Astrocyte (in vitro differentiated cells and primary cell): ENCODE results near the gene ATXN10. TPM values are rescaled to one million over a fixed set of nuclear protein-coding genes. Genes with fewer than 3 reads are reported as not detected.
"Not testable (repeated sequence)": the region's sequence is repeated elsewhere in the genome, so short reads cannot be mapped to it uniquely, and the experiment has no call there.

Experiments used
- DNase-seq: peaks from one replicate; pipeline ENCODE4 v3.0.0-alpha.2; 2010; ENCODE audit warnings: low read depth
- FAIRE-seq: peaks from 2 replicates; lab custom pipeline; 2011; peaks lifted over from hg19 to GRCh38; lab: Jason Lieb, UNC
- H2AFZ ChIP-seq: 2 replicates; pipeline ENCODE4 v1.6.0; 2012; ENCODE audit warnings: low read depth, low read length, inconsistent platforms
- H3K27ac ChIP-seq: 2 replicates; pipeline ENCODE4 v1.5.1; 2011; ENCODE audit warnings: low read depth, low read length, inconsistent platforms
- H3K27me3 ChIP-seq: 2 replicates; pipeline ENCODE4 v1.6.0; 2011; ENCODE audit warnings: low read length, inconsistent platforms; ENCODE audit not compliant: insufficient read depth
- H3K36me3 ChIP-seq: 2 replicates; pipeline ENCODE4 v1.5.1; 2011; ENCODE audit warnings: low read length, inconsistent platforms; ENCODE audit not compliant: insufficient read depth
- H3K4me1 ChIP-seq: 2 replicates; pipeline ENCODE4 v1.5.1; 2011; ENCODE audit warnings: low read length, inconsistent platforms; ENCODE audit not compliant: insufficient read depth
- H3K4me2 ChIP-seq: 2 replicates; pipeline ENCODE4 v1.6.0; 2012; ENCODE audit warnings: low read length, inconsistent platforms
- H3K4me3 ChIP-seq: 2 replicates; pipeline ENCODE4 v1.5.1; 2011; ENCODE audit warnings: low read depth, mild to moderate bottlenecking, low read length, inconsistent platforms; ENCODE audit not compliant: insufficient read depth
- H3K79me2 ChIP-seq: 2 replicates; pipeline ENCODE4 v1.6.0; 2012; ENCODE audit warnings: mild to moderate bottlenecking, low read length, inconsistent platforms; ENCODE audit not compliant: insufficient read depth
- H3K9ac ChIP-seq: 2 replicates; pipeline ENCODE4 v1.6.0; 2012; ENCODE audit warnings: mild to moderate bottlenecking, low read length, inconsistent platforms
- H3K9me3 ChIP-seq: 2 replicates; pipeline ENCODE4 v1.5.1; 2012; ENCODE audit warnings: low read depth, mild to moderate bottlenecking, low read length, inconsistent platforms; ENCODE audit not compliant: insufficient read depth
- H4K20me1 ChIP-seq: 2 replicates; pipeline ENCODE4 v1.6.0; 2012; ENCODE audit warnings: low read length, inconsistent platforms; ENCODE audit not compliant: insufficient read depth
- H3K27ac Mint-ChIP-seq: one replicate; pipeline ENCODE4 v1.8.0; 2021; ENCODE audit warnings: mild to moderate bottlenecking, mixed read lengths; ENCODE audit not compliant: unreplicated experiment
- H3K27me3 Mint-ChIP-seq: one replicate; pipeline ENCODE4 v1.8.0; 2021; ENCODE audit warnings: low read depth, mixed read lengths; ENCODE audit not compliant: unreplicated experiment
- H3K36me3 Mint-ChIP-seq: one replicate; pipeline ENCODE4 v1.8.0; 2021; ENCODE audit warnings: low read depth, mixed read lengths; ENCODE audit not compliant: unreplicated experiment
- H3K4me1 Mint-ChIP-seq: one replicate; pipeline ENCODE4 v1.8.0; 2021; ENCODE audit warnings: low read depth, mixed read lengths; ENCODE audit not compliant: unreplicated experiment
- H3K4me3 Mint-ChIP-seq: one replicate; pipeline ENCODE4 v1.8.0; 2021; ENCODE audit warnings: mild to moderate bottlenecking, moderate library complexity, mixed read lengths; ENCODE audit not compliant: unreplicated experiment
- H3K9me3 Mint-ChIP-seq: one replicate; pipeline ENCODE4 v1.8.0; 2021; ENCODE audit warnings: mild to moderate bottlenecking, mixed read lengths; ENCODE audit not compliant: unreplicated experiment
- EZH2 ChIP-seq: IDR thresholded peaks from 2 replicates; pipeline ENCODE4 v1.6.1; 2012; ENCODE audit warnings: mild to moderate bottlenecking, low read length, inconsistent platforms; ENCODE audit not compliant: insufficient read depth
- total RNA-seq: library from RNA; stranded (reverse); gene quantifications from 2 replicates; pipeline ENCODE4 v1.2.1, GENCODE V29; 2021
- TF ChIP-seq, protein P1 (sequence below): IDR thresholded peaks from 2 replicates; pipeline ENCODE4 v1.5.1; 2011; ENCODE audit warnings: low read depth, mild to moderate bottlenecking, inconsistent platforms, low read length, moderate library complexity; ENCODE audit not compliant: insufficient read depth

Gene ATXN10
- total RNA-seq, 1 donor from 2014 or later, result 195 TPM

DNA sequence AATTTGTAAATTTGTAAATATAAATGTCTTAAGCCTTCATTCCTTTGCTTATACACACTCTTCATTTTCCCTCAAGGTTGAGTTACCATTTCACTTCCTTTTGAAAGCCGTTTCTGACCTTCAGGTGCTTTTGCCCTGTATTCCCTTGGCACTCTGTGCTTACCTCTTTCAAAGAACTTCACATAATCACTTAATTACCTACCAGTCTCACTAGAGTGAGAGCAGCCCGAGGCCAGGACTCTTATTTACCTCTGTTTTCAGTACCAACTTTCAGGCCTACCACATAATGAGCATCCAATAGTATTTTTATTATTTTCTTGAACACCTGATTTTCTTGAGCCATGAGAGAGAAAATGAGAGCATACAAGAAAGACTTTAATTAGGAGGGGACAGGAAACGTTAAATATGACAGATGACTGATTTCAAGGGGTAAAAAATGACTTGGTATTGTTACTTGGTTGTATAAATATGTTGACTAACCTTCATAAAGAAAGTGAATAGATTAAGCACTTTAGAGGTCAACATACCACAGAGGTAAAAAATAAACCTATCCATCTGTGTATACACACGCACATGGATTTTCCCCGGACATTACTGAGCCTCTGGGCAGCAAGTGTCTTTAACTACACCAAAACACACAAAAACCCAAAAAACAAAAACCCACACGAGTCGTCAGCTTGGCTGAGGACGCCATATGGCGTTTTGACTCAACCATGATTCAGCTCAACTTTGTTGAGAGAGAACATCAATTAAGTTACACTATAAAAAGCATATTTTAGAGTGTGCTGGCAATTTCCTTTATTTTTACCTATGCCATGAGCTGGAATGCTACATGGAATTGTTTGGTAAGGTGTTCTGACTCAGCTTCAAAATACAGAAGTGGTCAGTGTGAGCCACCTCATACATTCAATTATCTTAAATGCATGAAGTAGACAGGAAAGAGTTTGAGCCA, 7.6 kb downstream of the ATXN10 start:
- peaks cover 98% of the 10 kb centered on the region for H3K79me2 ChIP-seq
- H4K20me1 ChIP-seq, result peaks cover 46% of the 10 kb centered on the region
- H3K4me2 ChIP-seq, result peak overlapping the region; percentile 85
- peak overlapping the region; percentile 95 for H3K27ac ChIP-seq
- peaks cover 2% of the 10 kb centered on the region for H3K36me3 Mint-ChIP-seq
- no peak overlapping the region for H3K27ac Mint-ChIP-seq
- no peaks in the 10 kb centered on the region for H3K27me3 ChIP-seq
- peaks cover 14% of the 10 kb centered on the region for H3K4me1 Mint-ChIP-seq
- DNase-seq, result peak; percentile 85
- H3K4me1 ChIP-seq, result peaks cover 62% of the 10 kb centered on the region
- H2AFZ ChIP-seq, result no peak overlapping the region
- peak overlapping the region; percentile 2 for H3K4me3 ChIP-seq
- H3K27me3 Mint-ChIP-seq, result no peaks in the 10 kb centered on the region
- no peaks in the 10 kb centered on the region for H3K9me3 ChIP-seq
- no peaks in the 10 kb centered on the region for H3K9me3 Mint-ChIP-seq
- H3K36me3 ChIP-seq, result no peaks in the 10 kb centered on the region
- H3K4me3 Mint-ChIP-seq, result peak overlapping the region; percentile 10
- TF ChIP-seq, protein P1, sequence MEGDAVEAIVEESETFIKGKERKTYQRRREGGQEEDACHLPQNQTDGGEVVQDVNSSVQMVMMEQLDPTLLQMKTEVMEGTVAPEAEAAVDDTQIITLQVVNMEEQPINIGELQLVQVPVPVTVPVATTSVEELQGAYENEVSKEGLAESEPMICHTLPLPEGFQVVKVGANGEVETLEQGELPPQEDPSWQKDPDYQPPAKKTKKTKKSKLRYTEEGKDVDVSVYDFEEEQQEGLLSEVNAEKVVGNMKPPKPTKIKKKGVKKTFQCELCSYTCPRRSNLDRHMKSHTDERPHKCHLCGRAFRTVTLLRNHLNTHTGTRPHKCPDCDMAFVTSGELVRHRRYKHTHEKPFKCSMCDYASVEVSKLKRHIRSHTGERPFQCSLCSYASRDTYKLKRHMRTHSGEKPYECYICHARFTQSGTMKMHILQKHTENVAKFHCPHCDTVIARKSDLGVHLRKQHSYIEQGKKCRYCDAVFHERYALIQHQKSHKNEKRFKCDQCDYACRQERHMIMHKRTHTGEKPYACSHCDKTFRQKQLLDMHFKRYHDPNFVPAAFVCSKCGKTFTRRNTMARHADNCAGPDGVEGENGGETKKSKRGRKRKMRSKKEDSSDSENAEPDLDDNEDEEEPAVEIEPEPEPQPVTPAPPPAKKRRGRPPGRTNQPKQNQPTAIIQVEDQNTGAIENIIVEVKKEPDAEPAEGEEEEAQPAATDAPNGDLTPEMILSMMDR, result no peak
- no peak for TF ChIP-seq EZH2
- peak overlapping the region; percentile 67 for H3K9ac ChIP-seq
- FAIRE-seq, result peak; percentile 78

DNA sequence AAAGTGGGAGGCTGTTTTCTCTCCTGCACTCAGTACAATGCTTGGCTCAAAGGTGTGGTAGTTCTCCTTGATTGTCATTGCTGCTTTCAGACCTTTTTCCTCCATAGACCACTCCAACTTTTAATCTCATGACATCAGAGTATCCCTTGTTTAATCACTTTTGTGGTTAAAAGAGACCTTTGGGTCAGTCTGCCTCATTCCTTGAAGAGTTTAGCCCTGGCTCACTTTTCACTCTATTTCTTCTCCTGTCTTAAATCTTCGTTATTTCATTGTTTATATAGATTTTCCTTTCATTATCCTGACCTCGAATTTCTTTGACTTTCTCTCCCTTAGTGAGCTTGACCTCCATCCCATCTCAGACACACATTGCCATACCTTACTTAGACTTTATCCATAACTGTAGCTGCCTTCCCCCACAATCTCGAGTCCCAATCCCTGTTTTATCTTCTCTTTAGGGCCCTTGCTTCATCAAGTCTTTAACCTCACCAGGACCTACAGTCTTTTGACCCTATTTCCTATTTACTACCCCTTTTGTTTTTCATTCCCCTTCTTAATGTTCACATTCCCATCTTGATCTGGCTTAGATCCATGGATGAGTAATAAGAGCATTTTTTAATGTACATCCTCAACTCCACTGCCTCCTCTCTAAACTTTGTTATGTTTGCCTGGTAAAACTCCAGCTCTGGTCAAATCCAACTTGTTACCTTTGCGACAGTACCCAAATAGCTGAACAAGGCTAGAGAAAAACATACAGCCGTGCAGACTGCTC, 9.5 kb downstream of the ATXN10 start:
- FAIRE-seq (peak; percentile 83), DNase-seq (peak; percentile 95)
- peaks cover 72% of the 10 kb centered on the region for H3K4me1 ChIP-seq
- H3K4me3 Mint-ChIP-seq, result no peak overlapping the region
- H3K27ac Mint-ChIP-seq, result no peak overlapping the region
- H3K79me2 ChIP-seq, result peaks cover 98% of the 10 kb centered on the region
- H3K4me3 ChIP-seq, result peak overlapping the region; percentile 31
- H3K27ac ChIP-seq, result peak overlapping the region; percentile 95
- no peaks in the 10 kb centered on the region for H3K27me3 ChIP-seq
- TF ChIP-seq EZH2, result no peak
- peaks cover 38% of the 10 kb centered on the region for H4K20me1 ChIP-seq
- no peaks in the 10 kb centered on the region for H3K9me3 Mint-ChIP-seq
- H2AFZ ChIP-seq, result no peak overlapping the region
- H3K9me3 ChIP-seq, result no peaks in the 10 kb centered on the region
- H3K36me3 ChIP-seq, result no peaks in the 10 kb centered on the region
- peaks cover 8% of the 10 kb centered on the region for H3K4me1 Mint-ChIP-seq
- H3K27me3 Mint-ChIP-seq, result no peaks in the 10 kb centered on the region
- H3K9ac ChIP-seq, result peak overlapping the region; percentile 75
- peak overlapping the region; percentile 85 for H3K4me2 ChIP-seq
- H3K36me3 Mint-ChIP-seq, result no peaks in the 10 kb centered on the region

DNA sequence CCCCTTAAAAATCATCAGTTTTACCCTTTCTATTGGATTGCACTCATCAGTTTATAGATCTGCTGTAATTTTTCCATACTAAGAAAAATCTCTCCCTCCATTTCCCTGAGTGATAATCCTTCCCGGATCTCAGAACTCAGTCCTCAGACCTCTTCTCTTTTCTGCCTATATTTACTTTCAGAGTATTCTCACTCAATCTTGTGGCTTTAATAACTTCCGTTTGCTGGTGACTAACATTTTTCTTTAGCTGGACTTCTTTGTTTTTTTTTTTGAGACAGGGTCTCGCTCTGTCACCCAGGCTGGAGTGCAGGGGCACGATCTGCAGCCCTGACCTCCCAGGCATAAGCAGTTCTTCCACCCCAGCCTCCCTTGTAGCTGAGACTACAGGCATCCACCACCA, 10.4 kb downstream of the ATXN10 start:
- H3K9me3 Mint-ChIP-seq, result no peaks in the 10 kb centered on the region
- no peak overlapping the region for H3K27ac Mint-ChIP-seq
- Histone ChIP-seq H2AFZ (no peak overlapping the region), H4K20me1 (peaks cover 39% of the 10 kb centered on the region), H3K27ac (peak overlapping the region; percentile 95), H3K36me3 (no peaks in the 10 kb centered on the region), H3K4me1 (peaks cover 82% of the 10 kb centered on the region), H3K27me3 (no peaks in the 10 kb centered on the region), H3K9me3 (no peaks in the 10 kb centered on the region), H3K9ac (peak overlapping the region; percentile 75), H3K4me2 (peak overlapping the region; percentile 85), H3K4me3 (peak overlapping the region; percentile 31), H3K79me2 (peaks cover 96% of the 10 kb centered on the region)
- no peak overlapping the region for H3K4me3 Mint-ChIP-seq
- FAIRE-seq, result no peak
- TF ChIP-seq, protein P1, result no peak
- no peak for TF ChIP-seq EZH2
- peaks cover 15% of the 10 kb centered on the region for H3K4me1 Mint-ChIP-seq
- H3K36me3 Mint-ChIP-seq, result no peaks in the 10 kb centered on the region
- DNase-seq, result peak; percentile 26
- H3K27me3 Mint-ChIP-seq, result no peaks in the 10 kb centered on the region

DNA sequence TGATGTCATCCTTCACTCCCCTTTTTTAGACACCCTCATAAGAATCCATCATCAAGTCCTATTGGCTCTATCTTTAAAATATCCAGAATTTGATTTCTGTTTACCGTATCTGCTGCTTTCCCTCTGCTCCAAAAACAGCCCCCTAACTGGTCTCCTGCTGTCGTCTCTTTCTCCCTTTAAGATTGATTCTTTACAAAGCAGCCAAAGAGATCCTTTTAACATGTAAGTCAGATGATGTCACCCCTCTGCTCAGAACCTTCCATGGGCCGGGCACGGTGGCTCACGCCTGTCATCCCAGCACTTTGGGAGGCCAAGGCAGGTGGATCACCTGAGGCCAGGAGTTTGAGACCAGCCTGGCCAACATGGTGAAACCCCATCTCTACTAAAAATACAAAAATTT, 11.1 kb downstream of the ATXN10 start:
- H3K36me3 Mint-ChIP-seq, H3K9me3 Mint-ChIP-seq, H2AFZ ChIP-seq, H3K4me3 ChIP-seq, H3K27ac Mint-ChIP-seq, H3K27me3 ChIP-seq, H3K4me3 Mint-ChIP-seq, H3K9ac ChIP-seq, H3K27me3 Mint-ChIP-seq, DNase-seq, FAIRE-seq, H3K9me3 ChIP-seq, H3K36me3 ChIP-seq: not testable (repeated sequence)
- H3K27ac ChIP-seq, result peak overlapping the region; percentile 74
- peaks cover 16% of the 10 kb centered on the region for H3K4me1 Mint-ChIP-seq
- peak overlapping the region; percentile 85 for H3K4me2 ChIP-seq
- H4K20me1 ChIP-seq, result peaks cover 37% of the 10 kb centered on the region
- H3K4me1 ChIP-seq, result peaks cover 87% of the 10 kb centered on the region
- H3K79me2 ChIP-seq, result peaks cover 96% of the 10 kb centered on the region
